ENCODE data around the gene CRELD2. TPM values are rescaled to one million over a fixed set of nuclear protein-coding genes. Genes with fewer than 3 reads are reported as not detected.
"Not testable (repeated sequence)": the region's sequence is repeated elsewhere in the genome, so short reads cannot be mapped to it uniquely, and the experiment has no call there.

CRELD2 gene
- polyA plus RNA-seq, 12 donors = 11.1 to 29.8 (median 18.2) TPM; not detected in 1

DNA sequence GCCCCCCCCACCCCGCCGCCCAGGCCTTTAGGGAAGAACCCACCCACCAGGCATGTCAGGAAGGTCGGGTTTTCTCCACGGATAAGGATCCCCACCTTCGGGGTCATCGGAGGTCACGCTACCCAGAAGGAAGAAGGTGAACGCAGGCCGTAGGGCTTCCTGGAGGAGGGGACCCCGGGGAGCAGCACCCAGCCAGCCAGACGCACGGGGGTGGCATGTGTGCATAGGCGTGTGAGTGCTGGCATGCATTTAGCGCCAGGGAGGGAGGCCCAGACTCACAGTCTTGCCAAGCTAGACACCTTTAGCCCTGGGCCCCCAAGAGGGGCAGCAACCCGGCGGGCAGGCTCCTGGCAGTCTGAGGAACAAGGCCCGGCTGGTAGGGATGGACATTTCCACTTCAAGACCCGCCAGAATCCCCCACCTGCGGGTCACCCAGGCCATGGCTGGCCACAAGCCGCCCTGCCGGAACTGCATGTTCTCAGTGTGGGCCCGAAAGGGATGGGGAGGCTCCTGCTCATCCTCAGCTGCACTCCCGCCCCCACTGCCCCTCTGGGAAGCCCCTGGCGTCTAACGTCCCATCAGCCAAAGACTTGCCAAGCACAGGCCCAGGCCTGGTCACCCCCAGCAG lies 25.5 kb downstream of the CRELD2 start:
- no peak for DNase-seq

DNA sequence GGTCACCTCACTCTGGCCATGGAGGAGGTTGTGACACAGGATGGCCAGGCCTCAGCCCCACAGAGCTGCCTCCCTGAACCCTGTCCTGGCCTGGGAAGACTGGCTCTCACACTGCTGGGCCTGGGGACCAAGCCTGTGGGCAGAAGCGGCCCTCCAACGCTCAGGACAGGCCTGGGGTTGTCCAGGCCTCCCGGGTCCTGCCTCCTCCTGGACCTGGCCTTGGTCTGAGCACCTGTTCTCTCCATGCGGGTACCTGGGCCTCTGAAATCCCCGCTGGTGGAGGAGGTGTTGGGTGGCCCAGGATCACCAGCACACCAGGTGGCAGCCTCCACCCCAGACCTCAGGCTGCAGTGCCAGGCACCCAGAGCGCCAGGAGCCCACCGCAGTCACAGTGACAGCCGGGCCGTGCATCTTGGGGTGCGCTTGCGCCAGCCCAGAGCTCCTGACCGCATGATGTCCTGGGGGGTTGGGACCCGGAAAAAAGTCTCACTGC lies 26.0 kb downstream of the CRELD2 start:
- DNase-seq = no peak

DNA sequence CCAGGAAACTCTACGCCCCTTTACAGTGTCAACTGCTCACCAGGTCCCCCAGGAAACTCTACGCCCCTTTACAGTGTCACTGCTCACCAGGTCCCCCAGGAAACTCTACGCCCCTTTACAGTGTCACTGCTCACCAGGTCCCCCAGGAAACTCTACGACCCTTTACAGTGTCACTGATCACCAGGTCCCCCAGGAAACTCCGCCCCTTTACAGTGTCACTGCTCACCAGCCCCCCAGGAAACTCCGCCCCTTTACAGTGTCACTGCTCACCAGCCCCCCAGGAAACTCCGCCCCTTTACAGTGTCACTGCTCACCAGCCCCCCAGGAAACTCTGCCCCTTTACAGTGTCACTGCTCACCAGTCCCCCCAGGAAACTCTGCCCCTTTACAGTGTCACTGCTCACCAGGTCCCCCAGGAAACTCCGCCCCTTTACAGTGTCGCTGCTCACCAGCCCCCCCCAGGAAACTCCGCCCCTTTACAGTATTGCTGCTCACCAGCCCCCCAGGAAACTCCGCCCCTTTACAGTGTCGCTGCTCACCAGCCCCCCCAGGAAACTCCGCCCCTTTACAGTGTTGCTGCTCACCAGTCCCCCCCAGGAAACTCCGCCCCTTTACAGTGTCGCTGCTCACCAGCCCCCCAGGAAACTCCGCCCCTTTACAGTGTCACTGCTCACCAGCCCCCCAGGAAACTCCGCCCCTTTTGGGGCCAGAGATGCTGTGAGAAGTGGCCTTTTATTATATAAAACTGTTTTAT lies 26.8 kb downstream of the CRELD2 start:
- not testable (repeated sequence) for DNase-seq

DNA sequence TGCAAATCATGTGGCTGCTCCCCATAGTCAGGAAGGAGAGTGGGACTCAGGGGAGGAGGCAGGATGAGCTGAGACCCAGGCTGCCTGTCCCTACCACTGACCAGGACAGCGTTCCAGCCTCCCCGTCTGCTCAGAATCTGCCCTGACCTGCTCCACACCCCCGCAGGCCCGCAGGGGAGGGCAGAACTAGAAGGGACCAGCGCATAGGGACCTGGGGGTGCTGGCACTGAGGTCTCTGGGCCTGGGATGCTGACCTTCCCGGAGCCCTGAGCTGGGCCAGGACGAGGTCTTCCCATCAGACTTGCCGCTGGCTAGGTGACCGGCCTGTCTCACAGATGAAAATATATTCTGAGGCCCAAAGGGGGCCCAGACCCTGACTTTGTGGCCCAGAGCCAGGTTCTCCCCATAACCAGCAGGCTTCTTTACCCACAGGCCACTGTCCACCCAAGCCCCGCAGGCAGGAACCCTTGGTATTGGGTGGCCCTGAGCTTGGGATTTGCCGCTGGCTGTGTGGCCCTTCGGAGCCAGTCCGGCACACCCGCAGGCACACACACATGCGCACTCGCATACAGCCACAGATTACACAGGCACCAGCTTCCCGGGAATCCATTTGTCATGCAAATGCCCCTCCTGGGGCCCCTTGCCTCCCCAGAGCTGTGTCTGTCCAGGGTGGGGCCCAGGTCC lies 28.3 kb downstream of the CRELD2 start:
- DNase-seq = no peak

DNA sequence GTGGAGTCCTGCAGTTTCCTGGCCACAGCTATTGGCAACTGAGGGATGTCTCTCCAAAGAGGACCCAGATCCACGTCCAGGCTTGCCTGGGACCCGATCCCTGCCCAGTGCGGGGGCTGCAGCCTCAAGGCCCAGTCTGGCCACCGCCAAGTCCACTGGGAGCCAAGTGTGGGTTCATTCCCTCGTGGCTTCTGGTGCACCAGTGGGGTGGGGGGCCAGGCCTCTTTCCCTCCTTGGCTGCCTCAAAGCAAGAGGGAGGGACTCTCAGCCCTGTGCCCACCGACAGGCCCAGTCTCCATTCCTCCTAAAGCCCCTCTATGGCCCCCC lies 28.8 kb downstream of the CRELD2 start:
- no peak for DNase-seq

DNA sequence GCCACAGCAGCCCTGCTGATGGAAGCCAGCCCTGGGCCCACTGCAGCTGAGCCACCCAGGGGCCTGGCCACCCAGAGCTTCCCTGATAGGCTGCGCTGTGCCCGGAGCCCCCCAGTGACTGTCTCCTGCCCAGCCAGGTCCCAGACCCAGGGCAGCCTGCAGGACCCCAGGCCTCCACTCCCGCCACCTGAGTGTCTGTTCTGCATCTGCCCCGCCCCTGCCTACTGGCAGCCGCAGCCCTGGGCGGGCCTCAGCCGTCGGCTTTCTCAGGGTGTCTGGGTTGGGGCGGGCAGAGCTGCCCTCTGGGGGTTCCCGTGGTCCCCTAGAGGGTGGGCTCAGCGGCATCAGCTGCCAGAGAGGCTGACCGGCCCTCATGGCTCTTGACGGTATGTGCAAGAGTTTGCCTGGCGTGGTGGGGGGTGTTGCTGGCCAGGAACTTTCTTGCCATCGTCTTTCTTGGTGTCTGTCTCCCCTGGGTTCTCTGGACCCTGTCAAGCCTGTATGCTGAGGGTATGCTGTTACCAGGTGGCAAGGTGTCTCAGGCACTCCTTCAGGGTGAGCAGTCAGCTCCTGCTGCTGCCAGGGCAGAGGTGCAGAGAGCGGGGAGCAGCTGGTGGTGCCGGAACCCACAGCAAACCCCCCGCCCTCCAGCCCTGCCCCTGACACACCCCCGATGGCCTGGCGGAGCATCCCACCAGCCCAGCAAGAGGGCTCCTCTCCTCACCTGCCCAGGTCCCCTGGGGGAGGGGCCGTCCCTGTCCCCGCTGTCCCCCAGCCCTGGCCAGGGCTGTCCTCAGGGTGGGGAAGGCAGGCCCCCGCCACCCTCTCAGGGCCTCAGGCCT lies 29.9 kb downstream of the CRELD2 start:
- DNase-seq = no peak

DNA sequence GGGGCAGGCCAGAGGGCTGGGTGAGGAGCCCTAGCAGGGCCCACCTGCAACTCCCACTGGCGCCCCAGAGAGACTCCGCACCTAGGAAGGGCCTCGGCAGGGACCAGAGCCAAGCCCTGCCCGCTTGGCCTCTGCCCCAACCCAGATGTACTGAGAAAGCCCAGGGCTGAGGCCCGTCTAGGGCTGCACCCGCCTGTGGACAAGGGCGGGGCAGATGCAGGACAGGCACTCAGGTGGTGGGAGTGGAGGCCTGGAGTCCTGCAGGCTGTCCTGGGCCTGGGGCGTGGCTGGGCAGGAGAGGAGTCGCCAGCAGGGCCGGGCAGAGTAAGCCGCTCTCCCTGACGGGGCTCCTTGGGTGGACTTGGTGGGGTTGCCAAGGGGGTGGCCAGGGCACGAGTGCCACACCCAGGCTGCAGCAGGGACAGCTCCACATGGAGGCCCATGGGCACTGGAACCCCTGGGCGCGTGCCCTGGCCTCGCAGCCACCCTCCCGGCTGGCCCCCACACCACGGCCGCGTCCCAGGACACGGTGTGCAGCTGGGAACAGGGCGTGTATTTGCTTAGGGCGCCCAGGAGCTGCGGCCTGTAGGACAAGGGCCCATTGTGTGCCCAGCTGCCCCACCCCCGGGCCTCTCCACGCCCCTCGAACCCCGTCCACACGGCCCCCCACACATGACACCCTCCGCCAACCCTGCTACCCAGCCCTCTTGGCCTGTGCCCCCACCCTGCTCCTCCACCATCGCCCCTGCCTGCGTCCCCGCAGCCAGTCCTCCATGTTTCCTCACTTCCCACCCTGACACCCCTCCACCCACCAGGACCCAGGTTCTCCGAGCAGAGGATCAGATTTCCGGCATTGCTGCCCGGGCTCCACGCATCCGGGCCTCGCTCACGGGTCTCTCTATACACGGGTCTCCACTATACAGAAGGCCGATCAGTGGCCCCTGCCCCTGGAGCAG lies 30.8 kb downstream of the CRELD2 start:
- DNase-seq = no peak

DNA sequence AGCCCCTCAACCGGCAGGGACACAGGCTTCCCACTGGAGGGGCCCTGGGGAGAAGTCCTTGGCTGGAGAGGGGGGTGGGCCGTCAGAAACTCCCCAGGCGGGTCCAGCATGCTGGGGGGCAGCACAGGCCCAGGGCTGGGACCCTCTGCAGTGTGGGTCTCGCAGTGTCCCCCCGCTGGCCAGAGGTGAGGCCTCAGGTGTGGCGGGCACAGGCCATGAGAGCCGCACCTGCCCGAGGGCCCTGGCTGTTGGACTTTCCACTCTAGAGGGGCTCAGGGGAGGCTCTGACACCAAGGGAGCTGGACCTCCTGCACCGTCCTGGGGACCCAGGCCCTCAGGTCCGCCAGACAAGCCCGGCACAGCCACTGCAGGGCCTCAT lies 31.5 kb downstream of the CRELD2 start:
- DNase-seq = no peak

DNA sequence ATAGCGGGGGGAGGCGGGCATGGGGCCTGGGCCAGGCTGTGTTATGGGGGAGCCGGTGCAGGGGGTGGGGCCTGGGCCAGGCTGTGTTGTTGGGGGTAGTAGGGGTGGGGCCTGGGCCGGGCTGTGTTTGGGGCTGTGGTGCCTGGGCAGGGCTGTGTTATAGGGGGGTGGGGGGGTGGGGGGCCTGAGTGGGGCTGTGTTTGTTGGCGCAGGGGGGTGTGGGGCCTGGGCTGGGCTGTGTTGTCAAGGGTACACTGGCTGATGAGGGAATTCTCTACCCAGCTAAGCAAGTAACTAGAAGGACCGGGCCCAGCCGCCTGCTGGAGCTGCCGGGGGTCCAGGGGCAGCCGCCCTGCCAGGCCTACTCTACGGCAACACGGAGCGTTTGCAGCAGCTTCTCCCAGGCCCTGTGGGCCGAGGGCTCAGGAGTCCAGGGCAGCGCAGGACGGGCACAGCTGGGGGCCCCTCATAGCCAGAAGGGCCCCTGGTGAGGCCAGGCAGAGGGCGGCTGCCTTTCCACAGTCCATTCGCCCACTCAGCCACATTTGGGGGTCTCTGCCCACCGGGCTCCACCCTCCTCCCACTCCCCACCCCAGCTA lies 32.1 kb downstream of the CRELD2 start:
- DNase-seq = no peak

DNA sequence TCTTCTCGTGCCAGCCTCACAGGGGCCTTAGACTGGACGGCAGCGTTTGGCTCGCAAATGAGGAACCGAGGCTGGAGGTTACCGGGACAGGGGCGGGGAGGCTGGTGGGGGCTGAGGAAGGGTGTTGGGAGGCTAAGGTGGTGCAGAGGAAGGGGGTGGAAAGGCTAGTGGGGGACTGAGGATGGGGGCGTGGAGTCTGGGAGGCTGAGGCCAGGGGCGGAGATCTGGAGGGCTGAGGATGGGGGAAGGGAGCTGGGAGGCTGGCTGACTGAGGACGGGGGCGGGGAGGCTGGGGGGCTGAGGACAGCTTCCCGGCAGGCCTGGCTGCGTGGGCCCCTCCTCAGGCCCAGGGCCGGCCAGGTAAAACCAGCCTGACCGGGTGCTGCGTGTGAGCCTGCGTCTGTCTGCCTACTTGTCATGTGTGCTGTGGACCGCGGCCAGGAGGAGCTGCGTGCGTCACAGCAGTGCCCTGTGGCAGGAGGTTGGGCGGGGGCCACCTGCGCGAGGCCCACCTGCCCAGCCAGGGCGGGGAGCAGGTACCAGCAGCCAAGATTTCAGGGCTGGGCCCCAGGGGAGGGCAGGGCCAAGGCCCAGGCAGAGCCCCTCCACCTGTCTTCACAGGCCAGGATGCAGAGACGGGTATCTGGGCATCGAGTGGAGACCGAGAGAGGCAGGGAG lies 32.7 kb downstream of the CRELD2 start:
- DNase-seq = no peak

DNA sequence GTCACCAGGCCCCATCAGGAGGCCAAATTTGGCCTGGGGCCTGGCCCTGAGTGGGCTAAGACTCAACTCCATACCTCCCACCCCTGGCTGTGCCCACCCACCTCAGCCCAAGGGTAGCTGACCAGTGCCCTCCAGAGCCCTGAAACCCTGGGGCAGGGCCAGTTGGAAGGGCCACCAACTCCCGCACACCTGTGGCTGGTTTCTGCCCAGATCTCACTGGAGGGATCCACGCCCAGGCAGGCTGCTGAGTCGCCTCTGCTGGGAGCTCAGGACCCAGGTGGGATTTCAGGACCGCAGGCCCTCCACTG lies 33.2 kb downstream of the CRELD2 start:
- no peak for DNase-seq

DNA sequence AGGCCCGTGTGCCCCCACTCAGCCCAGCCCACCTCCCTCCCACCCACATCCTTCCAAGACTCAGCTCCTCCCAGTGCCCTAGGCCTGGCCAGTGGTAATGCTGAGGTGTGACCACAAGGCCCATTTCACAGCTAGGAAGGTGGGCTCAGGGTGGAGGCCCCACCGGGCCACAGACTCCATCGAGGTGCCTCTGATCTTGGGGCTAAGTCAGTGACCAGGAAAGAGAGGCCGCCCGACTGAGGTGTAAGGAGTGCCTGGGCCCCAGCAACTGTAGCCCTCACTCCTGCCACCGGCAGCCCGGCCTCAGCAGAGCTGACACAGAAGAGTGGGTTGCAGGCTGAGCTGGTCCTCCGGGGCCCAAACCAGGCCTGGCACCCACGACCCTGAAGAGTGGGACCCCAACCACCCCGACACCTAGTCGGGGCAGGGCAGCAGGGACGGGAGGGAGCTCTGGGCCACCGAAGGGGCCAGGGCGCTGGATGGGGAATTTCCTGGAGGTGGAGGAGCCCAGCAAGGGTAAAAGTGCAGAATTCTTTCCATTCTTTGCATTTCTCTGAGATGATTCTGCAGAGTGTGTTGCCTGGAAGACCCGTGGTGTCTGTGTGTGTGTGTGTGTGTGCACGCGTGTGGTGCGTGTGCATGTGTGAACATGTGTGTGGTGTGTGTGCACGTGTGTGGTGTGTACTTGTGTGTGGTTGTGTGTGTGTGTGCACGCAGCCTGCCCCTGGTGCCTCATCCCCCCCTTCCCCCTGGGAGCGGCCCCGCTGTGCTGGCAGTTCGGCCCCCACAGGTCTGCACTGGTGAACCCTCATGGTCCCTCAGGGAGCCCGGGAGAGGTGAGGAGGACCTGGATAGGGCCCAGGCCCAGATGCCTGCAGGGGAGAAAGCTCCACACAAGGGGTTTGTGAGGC lies 33.8 kb downstream of the CRELD2 start:
- DNase-seq = no peak

DNA sequence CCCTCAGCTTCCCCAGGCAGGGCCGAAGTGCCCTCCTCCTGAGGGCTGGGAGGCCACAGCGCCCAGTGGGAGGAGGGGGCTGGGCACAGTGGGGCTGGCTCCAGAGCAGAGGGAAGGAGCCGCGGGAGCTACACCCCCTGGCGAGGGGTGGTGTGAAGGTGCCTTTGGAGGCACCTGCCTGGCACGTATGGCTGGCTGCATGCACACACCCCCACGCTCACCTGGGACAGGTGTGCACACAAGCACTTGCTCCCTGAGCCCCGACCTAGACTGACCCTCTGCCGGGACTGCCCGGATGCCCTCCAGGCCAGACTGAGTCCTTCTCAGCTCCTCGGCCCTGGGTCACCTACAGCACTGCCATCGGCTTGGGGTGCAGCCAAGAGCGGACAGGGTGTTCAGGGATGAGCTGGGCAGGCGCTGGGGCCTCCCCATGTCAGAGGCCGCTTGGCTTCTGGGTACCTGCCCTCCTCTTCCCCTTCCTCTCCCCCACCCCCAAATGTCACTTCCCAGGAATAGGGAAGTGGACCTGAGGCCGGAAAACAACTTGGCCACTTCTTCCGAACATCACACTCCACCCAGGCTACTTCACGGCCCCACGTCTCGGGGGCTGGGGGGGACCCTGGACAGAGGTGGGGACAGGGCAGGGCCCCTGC lies 34.7 kb downstream of the CRELD2 start:
- DNase-seq = no peak

DNA sequence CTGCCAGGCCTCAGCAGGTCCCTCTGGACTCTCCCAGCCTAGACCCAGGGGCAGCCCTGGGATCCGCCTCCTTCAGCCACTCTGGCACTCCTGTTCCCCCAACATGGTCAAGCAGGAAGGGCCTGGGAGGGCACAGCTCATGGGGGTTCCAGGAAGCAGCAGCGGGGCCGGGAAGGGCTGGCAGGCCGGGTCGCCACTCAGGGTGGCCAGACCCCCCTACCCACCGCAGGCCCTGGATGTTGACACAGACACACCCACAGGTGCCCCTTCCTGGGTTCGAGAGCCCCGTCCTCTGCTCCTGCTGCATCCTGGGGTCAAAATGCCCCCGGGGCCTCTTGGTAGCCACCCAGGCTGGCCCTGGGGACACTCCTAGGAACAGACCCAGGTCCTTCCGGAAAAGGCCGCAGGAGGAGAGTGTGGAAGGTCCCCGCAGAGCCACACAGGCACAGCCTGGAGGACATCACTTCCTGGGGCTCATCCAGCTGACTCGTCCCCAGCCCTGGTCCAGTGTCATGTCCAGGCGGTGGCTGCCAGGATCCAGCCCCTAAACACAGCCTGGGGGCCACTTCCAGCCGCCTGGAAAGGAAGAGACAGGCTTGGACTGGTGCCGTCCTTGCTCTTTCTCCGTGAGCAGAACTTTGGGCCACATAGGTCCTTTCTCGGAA lies 35.4 kb downstream of the CRELD2 start:
- no peak for DNase-seq

DNA sequence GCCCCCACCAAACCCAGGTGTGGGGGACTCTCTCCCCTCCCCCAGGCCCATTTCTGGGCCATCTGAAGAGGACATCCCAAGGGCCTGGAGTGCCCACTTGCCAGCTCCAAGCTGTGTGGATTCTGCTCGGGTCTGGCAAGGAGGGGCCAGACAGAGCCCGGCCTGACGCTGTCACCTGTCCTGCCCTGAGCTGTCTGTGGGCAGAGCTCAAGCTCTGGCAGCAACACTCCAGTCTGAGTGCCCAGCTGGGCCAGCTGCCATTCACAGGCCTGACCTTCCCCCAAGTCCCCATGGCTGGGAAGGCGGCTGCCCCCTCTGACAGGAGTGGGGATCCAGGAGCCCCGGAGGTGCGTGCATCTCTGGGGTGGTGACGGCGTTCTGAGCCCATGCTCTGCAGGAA lies 35.9 kb downstream of the CRELD2 start:
- DNase-seq = no peak

DNA sequence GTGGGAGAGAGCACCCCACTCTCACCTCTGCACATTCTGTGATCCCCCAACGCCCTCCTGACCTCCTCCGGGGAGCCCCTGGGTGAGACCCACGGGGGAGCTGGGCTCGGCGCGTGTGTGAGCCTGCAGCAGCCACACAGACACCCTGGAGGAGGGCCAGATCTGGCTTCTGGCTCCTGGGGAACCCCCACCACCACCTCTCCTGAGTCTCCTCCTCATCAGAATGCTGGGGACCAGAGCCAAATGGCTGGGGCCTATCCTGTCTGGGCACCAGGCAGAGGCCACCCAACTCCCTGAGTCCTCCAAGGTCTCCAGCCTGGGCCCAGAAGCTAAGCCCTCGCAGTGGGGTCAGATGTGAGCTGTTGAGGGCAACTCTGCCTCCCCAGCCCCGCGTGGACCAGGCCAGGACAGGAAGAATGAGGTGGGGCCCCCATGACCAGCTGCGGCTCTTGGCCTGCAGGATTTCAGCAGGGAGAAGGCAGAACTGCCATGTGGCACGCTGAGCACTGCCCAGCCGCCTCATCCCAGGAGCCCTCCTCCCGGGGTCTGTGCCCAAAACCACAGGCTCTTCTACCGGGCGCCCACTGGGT lies 36.7 kb downstream of the CRELD2 start:
- no peak for DNase-seq

All from muscle of arm (tissue), 12 donors.